H9 (cell line): ENCODE results near the gene MSI2. TPM values are rescaled to one million over a fixed set of nuclear protein-coding genes. Genes with fewer than 3 reads are reported as not detected.

Source experiments
- DNase-seq: peaks from one replicate; pipeline ENCODE4 v3.0.0-alpha.2; 2017
- H2AFZ ChIP-seq: one replicate; pipeline ENCODE4 v1.6.1; 2013; ENCODE audit warnings: mild to moderate bottlenecking, low read length, control low read depth, moderate library complexity
- H2AK5ac ChIP-seq: 2 replicates; pipeline ENCODE4 v1.6.1; 2013; ENCODE audit warnings: low read length, control low read depth, mixed read lengths; ENCODE audit not compliant: insufficient read length
- H2BK120ac ChIP-seq: one replicate; pipeline ENCODE4 v1.6.1; 2013; ENCODE audit warnings: low read depth, mild to moderate bottlenecking, low read length, control low read depth, inconsistent platforms; ENCODE audit not compliant: poor library complexity, severe bottlenecking
- H2BK12ac ChIP-seq: 2 replicates; pipeline ENCODE4 v1.6.1; 2013; ENCODE audit warnings: low read length, control low read depth, mixed read lengths, low read depth; ENCODE audit not compliant: insufficient read length
- H2BK15ac ChIP-seq: 2 replicates; pipeline ENCODE4 v1.6.1; 2013; ENCODE audit warnings: low read depth, low read length, control low read depth
- H2BK20ac ChIP-seq: one replicate; pipeline ENCODE4 v1.6.1; 2013; ENCODE audit warnings: low read depth, mild to moderate bottlenecking, low read length, control low read depth, inconsistent platforms; ENCODE audit not compliant: poor library complexity, severe bottlenecking
- H2BK5ac ChIP-seq: 2 replicates; pipeline ENCODE4 v1.6.1; 2013; ENCODE audit warnings: low read length, control low read depth, mixed read lengths; ENCODE audit not compliant: insufficient read length
- H3K14ac ChIP-seq: 2 replicates; pipeline ENCODE4 v1.6.1; 2013; ENCODE audit warnings: low read length, control low read depth; ENCODE audit not compliant: insufficient read depth
- H3K18ac ChIP-seq: 2 replicates; pipeline ENCODE4 v1.6.1; 2013; ENCODE audit warnings: low read depth, mild to moderate bottlenecking, mixed read lengths, low read length, control low read depth; ENCODE audit not compliant: insufficient read length
- H3K23ac ChIP-seq: 2 replicates; pipeline ENCODE4 v1.6.1; 2013; ENCODE audit warnings: low read length, control low read depth, mixed read lengths, low read depth; ENCODE audit not compliant: insufficient read length
- H3K23me2 ChIP-seq: 2 replicates; pipeline ENCODE4 v1.6.1; 2013; ENCODE audit warnings: low read depth, mild to moderate bottlenecking, mixed read lengths, low read length, control low read depth; ENCODE audit not compliant: insufficient read length, poor library complexity, severe bottlenecking
- H3K27ac ChIP-seq: 2 replicates; pipeline ENCODE4 v1.5.1; 2013; ENCODE audit warnings: low read length, control low read depth, mixed read lengths, low read depth; ENCODE audit not compliant: insufficient read length
- H3K27me3 ChIP-seq: 2 replicates; pipeline ENCODE4 v1.6.1; 2013; ENCODE audit warnings: low read length, control low read depth, inconsistent platforms; ENCODE audit not compliant: insufficient read depth
- H3K4ac ChIP-seq: 2 replicates; pipeline ENCODE4 v1.6.1; 2013; ENCODE audit warnings: low read depth, mild to moderate bottlenecking, control low read depth, inconsistent platforms, low read length, moderate library complexity
- H3K4me1 ChIP-seq: 2 replicates; pipeline ENCODE4 v1.6.1; 2013; ENCODE audit warnings: low read length, control low read depth, inconsistent platforms; ENCODE audit not compliant: insufficient read depth
- H3K4me2 ChIP-seq: 2 replicates; pipeline ENCODE4 v1.6.1; 2013; ENCODE audit warnings: low read length, control low read depth, mixed read lengths; ENCODE audit not compliant: insufficient read length, insufficient read depth
- H3K56ac ChIP-seq: 2 replicates; pipeline ENCODE4 v1.6.1; 2013; ENCODE audit warnings: low read depth, mild to moderate bottlenecking, mixed read lengths, low read length, control low read depth; ENCODE audit not compliant: insufficient read length
- H3K79me1 ChIP-seq: 2 replicates; pipeline ENCODE4 v1.6.1; 2013; ENCODE audit warnings: low read depth, mild to moderate bottlenecking, moderate library complexity, low read length, control low read depth, inconsistent platforms; ENCODE audit not compliant: insufficient read depth, poor library complexity, severe bottlenecking
- H3K79me2 ChIP-seq: 2 replicates; pipeline ENCODE4 v1.6.1; 2013; ENCODE audit warnings: low read length, control low read depth, inconsistent platforms; ENCODE audit not compliant: insufficient read depth
- H3K9ac ChIP-seq: 2 replicates; pipeline ENCODE4 v1.6.1; 2013; ENCODE audit warnings: low read length, control low read depth, mixed read lengths; ENCODE audit not compliant: insufficient read length; ENCODE audit errors: extremely low read depth
- H3K9me3 ChIP-seq: one replicate; pipeline ENCODE4 v1.6.1; 2013; ENCODE audit warnings: low read depth, low read length, inconsistent platforms; ENCODE audit not compliant: control insufficient read depth
- H3T11ph ChIP-seq: one replicate; pipeline ENCODE4 v1.6.1; 2013; ENCODE audit warnings: mild to moderate bottlenecking, low read length, control low read depth, inconsistent platforms
- H4K20me1 ChIP-seq: one replicate; pipeline ENCODE4 v1.6.1; 2013; ENCODE audit not compliant: control insufficient read depth, insufficient read length, insufficient read depth
- H4K5ac ChIP-seq: 2 replicates; pipeline ENCODE4 v1.6.1; 2013; ENCODE audit warnings: low read depth, mild to moderate bottlenecking, mixed read lengths, low read length, control low read depth; ENCODE audit not compliant: insufficient read length
- H4K8ac ChIP-seq: replicated peaks from 2 replicates; pipeline ENCODE4 v1.6.1; 2013; ENCODE audit warnings: low read length, control low read depth, mixed read lengths, low read depth; ENCODE audit not compliant: insufficient read length
- H4K91ac ChIP-seq: 2 replicates; pipeline ENCODE4 v1.6.1; 2013; ENCODE audit warnings: low read depth, mild to moderate bottlenecking, moderate library complexity, mixed read lengths, low read length, control low read depth; ENCODE audit not compliant: insufficient read length
- H3K27ac Mint-ChIP-seq, 3 experiments: 2 replicates in 2 of 3; 3 replicates in 1 of 3; pipeline ENCODE4 v1.8.0; 2020 to 2021; ENCODE audit warnings: mixed read lengths in 3 of 3, mild to moderate bottlenecking in 1 of 3, moderate library complexity in 1 of 3
- H3K27me3 Mint-ChIP-seq: 2 replicates; pipeline ENCODE4 v1.8.0; 2021; ENCODE audit warnings: low read depth, mild to moderate bottlenecking, moderate library complexity, mixed read lengths
- H3K36me3 Mint-ChIP-seq, 3 experiments: 2 replicates in 2 of 3; 3 replicates in 1 of 3; pipeline ENCODE4 v1.8.0; 2020 to 2021; ENCODE audit warnings: low read depth in 3 of 3, mixed read lengths in 3 of 3; ENCODE audit not compliant: insufficient read depth in 1 of 3
- H3K4me1 Mint-ChIP-seq, 2 experiments: 2 replicates each; pipeline ENCODE4 v1.8.0; 2020; ENCODE audit warnings: mixed read lengths in 2 of 2
- H3K4me3 Mint-ChIP-seq, 2 experiments: 2 replicates in 1 of 2; 3 replicates in 1 of 2; pipeline ENCODE4 v1.8.0; 2020 to 2021; ENCODE audit warnings: mild to moderate bottlenecking in 2 of 2, mixed read lengths in 2 of 2, moderate library complexity in 1 of 2
- H3K9me3 Mint-ChIP-seq, 2 experiments: 2 replicates in 1 of 2; 3 replicates in 1 of 2; pipeline ENCODE4 v1.8.0; 2020; ENCODE audit warnings: mild to moderate bottlenecking in 2 of 2, mixed read lengths in 2 of 2, moderate library complexity in 1 of 2
- WGBS: extraction: QIAGEN DNeasy Blood & Tissue Kit; methylation state at CpG from one replicate; pipeline ENCODE4 v1.1.7; 2013; ENCODE audit warnings: missing lambda C conversion rate, low lambda C conversion rate, mixed read lengths; ENCODE audit not compliant: insufficient read length; ENCODE audit errors: extremely low coverage; 5-methylcytosine and 5-hydroxymethylcytosine counted together
- total RNA-seq: library from RNA; stranded (reverse); gene quantifications from 2 replicates; pipeline ENCODE4 v1.2.1, GENCODE V29; 2021
- TF ChIP-seq, protein P1 (sequence below): fragments of 200-600 bp; sonication (generic); conservative IDR thresholded peaks from 3 replicates; pipeline ENCODE4 v1.8.0; 2021; ENCODE audit warnings: antibody characterized with exemption, mild to moderate bottlenecking

Gene MSI2
- total RNA-seq, 1 experiment from 2014 or later, result 98.5 TPM

DNA sequence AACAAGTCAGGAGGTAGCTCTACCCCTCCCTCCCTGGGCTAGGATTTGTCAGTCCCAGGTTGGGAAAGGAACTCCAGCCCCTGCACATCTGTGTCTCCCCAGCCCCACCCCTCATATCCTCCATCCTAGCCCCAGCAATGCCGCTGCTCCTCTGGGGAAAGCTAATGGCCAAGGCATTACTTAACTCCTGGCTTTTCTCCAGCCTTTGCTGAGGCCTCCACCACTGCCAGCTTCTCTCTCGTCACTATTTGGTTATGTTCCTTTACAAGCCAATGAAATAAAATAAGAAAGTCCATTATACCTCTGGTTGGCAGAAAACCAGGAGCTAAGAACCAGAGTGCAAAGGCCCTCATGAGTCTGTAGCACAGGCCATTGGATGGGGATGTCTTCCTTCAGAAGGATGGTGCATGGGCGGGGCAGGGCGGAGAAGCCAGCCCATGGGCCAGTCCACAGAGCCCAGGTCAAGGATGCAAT is 317.8 kb downstream of the MSI2 start:
- no peak overlapping the region for H3K14ac ChIP-seq

More for the DNA sequence above, 317.8 kb downstream of the MSI2 start:
- Histone ChIP-seq H3K27me3 (no peaks in the 10 kb centered on the region), H2BK12ac (no peak overlapping the region), H3K9ac (no peak overlapping the region), H3K9me3 (no peaks in the 10 kb centered on the region), H3T11ph (no peak overlapping the region), H3K23ac (no peak overlapping the region), H3K79me1 (no peaks in the 10 kb centered on the region), H3K27ac (no peak overlapping the region), H3K56ac (no peak overlapping the region), H3K18ac (no peak overlapping the region), H2BK120ac (no peak overlapping the region), H3K4ac (no peak overlapping the region), H3K4me1 (peaks cover 2% of the 10 kb centered on the region), H4K5ac (no peak overlapping the region), H3K79me2 (no peaks in the 10 kb centered on the region), H3K4me2 (no peak overlapping the region), H2BK15ac (no peak overlapping the region), H2BK20ac (no peak overlapping the region), H2AK5ac (no peak overlapping the region), H3K23me2 (no peaks in the 10 kb centered on the region), H2AFZ (no peak overlapping the region), H4K20me1 (no peaks in the 10 kb centered on the region), H4K91ac (no peak overlapping the region), H4K8ac (no peak overlapping the region), H2BK5ac (no peak overlapping the region)
- no peaks in the 10 kb centered on the region for H3K9me3 Mint-ChIP-seq
- H3K4me1 Mint-ChIP-seq, result peaks cover 35 to 42% of the 10 kb centered on the region in 2 experiments
- H3K27ac Mint-ChIP-seq, result no peak overlapping the region; a peak in 1 of 7 replicates
- H3K36me3 Mint-ChIP-seq, result no peaks in the 10 kb centered on the region
- WGBS, result no CpG with 5 or more reads among the region's 4 CpGs
- no peak overlapping the region for H3K4me3 Mint-ChIP-seq
- TF ChIP-seq, protein P1, sequence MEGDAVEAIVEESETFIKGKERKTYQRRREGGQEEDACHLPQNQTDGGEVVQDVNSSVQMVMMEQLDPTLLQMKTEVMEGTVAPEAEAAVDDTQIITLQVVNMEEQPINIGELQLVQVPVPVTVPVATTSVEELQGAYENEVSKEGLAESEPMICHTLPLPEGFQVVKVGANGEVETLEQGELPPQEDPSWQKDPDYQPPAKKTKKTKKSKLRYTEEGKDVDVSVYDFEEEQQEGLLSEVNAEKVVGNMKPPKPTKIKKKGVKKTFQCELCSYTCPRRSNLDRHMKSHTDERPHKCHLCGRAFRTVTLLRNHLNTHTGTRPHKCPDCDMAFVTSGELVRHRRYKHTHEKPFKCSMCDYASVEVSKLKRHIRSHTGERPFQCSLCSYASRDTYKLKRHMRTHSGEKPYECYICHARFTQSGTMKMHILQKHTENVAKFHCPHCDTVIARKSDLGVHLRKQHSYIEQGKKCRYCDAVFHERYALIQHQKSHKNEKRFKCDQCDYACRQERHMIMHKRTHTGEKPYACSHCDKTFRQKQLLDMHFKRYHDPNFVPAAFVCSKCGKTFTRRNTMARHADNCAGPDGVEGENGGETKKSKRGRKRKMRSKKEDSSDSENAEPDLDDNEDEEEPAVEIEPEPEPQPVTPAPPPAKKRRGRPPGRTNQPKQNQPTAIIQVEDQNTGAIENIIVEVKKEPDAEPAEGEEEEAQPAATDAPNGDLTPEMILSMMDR, result no peak
- no peak for DNase-seq
- H3K27me3 Mint-ChIP-seq, result no peaks in the 10 kb centered on the region; the same call in 1 of the 2 replicates
